Kidney (tissue), 14 donors: Measurements from ENCODE around the gene CRACDL. TPM values are rescaled to one million over a fixed set of nuclear protein-coding genes. Genes with fewer than 3 reads are reported as not detected.
"Not testable (repeated sequence)": the region's sequence is repeated elsewhere in the genome, so short reads cannot be mapped to it uniquely, and the experiment has no call there.

Experiments
- DNase-seq, 5 donors: peaks; one replicate each; pipeline ENCODE4 v3.0.0-alpha.2; 2013 to 2020
- FAIRE-seq: peaks from 2 replicates; lab custom pipeline; 2012; peaks lifted over from hg19 to GRCh38; lab: Jason Lieb, UNC
- H3K27ac ChIP-seq, 2 donors: one replicate each; pipeline ENCODE4 v1.7.0; 2013; ENCODE audit warnings: low read depth in 2 of 2, low read length in 2 of 2, inconsistent platforms in 1 of 2
- H3K27me3 ChIP-seq: one replicate; pipeline ENCODE4 v1.7.1; 2013; ENCODE audit warnings: low read length, inconsistent platforms; ENCODE audit not compliant: control insufficient read depth, insufficient read depth
- H3K36me3 ChIP-seq, 3 donors: one replicate each; pipeline versions ENCODE4 v1.7.0 to v1.7.1; 2013; ENCODE audit warnings: low read length in 3 of 3, control low read depth in 1 of 3, inconsistent platforms in 1 of 3; ENCODE audit not compliant: insufficient read depth in 3 of 3, control insufficient read depth in 2 of 3
- H3K4me1 ChIP-seq, 3 donors: one replicate each; pipeline versions ENCODE4 v1.7.0 to v1.7.1; 2013; ENCODE audit warnings: low read length in 3 of 3, inconsistent platforms in 1 of 3, low read depth in 1 of 3; ENCODE audit not compliant: control insufficient read depth in 2 of 3, insufficient read depth in 2 of 3
- H3K4me3 ChIP-seq, 3 donors: one replicate each; pipeline versions ENCODE4 v1.7.0 to v1.8.1; 2013; ENCODE audit warnings: low read length in 3 of 3, control low read depth in 1 of 3, inconsistent platforms in 1 of 3
- H3K9ac ChIP-seq, 3 donors: one replicate each; pipeline versions ENCODE4 v1.7.0 to v1.7.1; 2013; ENCODE audit warnings: low read length in 3 of 3, control low read depth in 1 of 3, inconsistent platforms in 1 of 3
- H3K9me3 ChIP-seq, 3 donors: one replicate each; pipeline versions ENCODE4 v1.7.0 to v1.7.1; 2013; ENCODE audit warnings: low read length in 3 of 3, control low read depth in 1 of 3, inconsistent platforms in 1 of 3; ENCODE audit not compliant: control insufficient read depth in 2 of 3, insufficient read depth in 1 of 3
- intact Hi-C: fragments of 100-400 bp; cut with DNase I; formaldehyde crosslinking; loops from one replicate; pipeline ENCODE4 v1.11.1; 2022
- polyA plus RNA-seq: library from polyadenylated mRNA; stranded (reverse); fragments of 350-450 nt; fragmentation: Illumina TruSeq; extraction: RNeasy Lipid Tissue Mini Kit (QIAGEN cat#74804); gene quantifications from one replicate; pipeline ENCODE4 v1.2.3, GENCODE V29; 2014; ENCODE audit warnings: low read depth, low replicate concordance; ENCODE audit not compliant: insufficient read depth
- total RNA-seq: library from RNA; stranded (reverse); fragmentation: NEBNext Ultra II Directional; extraction: Animal tissue kit (Norgen Biotek cat#: 25700); gene quantifications from one replicate; pipeline ENCODE4 v1.2.1, GENCODE V29; 2021
- TF ChIP-seq, protein P1 (sequence below): IDR thresholded peaks from 3 replicates; pipeline ENCODE4 v1.5.1; 2012; ENCODE audit warnings: mild to moderate bottlenecking, moderate library complexity, borderline replicate concordance; ENCODE audit not compliant: insufficient read depth; ENCODE audit errors: extremely low read depth
- donor health status: control.
- donor health status: control.
- donor health status: control.
- donor health status: control.
- donor health status: control.
- donor health status: DM: yes; HTN: yes; CAD: no.
- donor health status: Normal renal cell carcinoma (clear cell type).

CRACDL gene
- total and polyA plus RNA-seq, 2 donors from 2014 or later, result 4.3 to 14.8 TPM

DNA sequence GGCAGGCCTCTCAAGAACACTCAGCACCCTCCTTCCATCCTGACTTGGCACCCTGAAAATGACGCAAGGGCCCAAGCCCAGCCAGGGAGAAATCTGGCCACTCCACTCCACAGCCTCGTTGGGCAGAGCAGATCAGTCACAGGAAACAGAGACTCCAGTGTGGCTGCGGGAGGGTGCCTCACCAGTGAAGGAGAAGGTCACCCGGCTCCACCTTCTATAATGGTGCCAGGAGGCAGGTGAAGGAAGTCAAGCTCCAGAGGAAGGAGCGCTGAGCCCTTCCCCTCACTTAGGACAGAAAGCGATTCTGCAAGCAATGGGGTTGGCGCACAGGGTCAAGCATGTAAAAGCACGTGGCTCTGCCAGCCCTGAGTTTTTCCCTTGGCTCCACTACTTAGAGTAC, 35.3 kb downstream of the CRACDL start:
- intact Hi-C loops, result no loop called here
- no peaks in the 10 kb centered on the region for H3K27me3 ChIP-seq
- TF ChIP-seq, protein P1, sequence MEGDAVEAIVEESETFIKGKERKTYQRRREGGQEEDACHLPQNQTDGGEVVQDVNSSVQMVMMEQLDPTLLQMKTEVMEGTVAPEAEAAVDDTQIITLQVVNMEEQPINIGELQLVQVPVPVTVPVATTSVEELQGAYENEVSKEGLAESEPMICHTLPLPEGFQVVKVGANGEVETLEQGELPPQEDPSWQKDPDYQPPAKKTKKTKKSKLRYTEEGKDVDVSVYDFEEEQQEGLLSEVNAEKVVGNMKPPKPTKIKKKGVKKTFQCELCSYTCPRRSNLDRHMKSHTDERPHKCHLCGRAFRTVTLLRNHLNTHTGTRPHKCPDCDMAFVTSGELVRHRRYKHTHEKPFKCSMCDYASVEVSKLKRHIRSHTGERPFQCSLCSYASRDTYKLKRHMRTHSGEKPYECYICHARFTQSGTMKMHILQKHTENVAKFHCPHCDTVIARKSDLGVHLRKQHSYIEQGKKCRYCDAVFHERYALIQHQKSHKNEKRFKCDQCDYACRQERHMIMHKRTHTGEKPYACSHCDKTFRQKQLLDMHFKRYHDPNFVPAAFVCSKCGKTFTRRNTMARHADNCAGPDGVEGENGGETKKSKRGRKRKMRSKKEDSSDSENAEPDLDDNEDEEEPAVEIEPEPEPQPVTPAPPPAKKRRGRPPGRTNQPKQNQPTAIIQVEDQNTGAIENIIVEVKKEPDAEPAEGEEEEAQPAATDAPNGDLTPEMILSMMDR, result no peak
- no peaks in the 10 kb centered on the region for H3K36me3 ChIP-seq
- no peak overlapping the region for H3K9ac ChIP-seq
- no peaks in the 10 kb centered on the region for H3K4me1 ChIP-seq
- no peak for FAIRE-seq
- no peak overlapping the region for H3K27ac ChIP-seq
- peak in 1 of 5 donors; percentile 30 for DNase-seq
- no peak overlapping the region for H3K4me3 ChIP-seq
- H3K9me3 ChIP-seq, result no peaks in the 10 kb centered on the region

DNA sequence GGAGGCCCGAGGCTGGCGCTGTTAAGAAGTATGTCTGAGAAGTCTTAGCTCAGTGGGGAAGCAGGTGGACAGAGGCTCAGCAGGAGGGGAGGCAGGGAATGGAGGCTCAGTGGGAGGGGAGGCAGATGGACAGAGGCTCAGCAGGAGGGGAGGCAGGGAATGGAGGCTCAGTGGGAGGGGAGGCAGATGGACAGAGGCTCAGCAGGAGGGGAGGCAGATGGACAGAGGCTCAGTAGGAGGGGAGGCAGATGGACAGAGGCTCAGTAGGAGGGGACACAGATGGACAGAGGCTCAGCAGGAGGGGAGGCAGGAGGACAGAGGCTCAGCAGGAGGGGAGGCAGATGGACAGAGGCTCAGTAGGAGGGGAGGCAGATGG, 36.3 kb downstream of the CRACDL start:
- H3K4me3 ChIP-seq, intact Hi-C loops, H3K36me3 ChIP-seq, H3K4me1 ChIP-seq, FAIRE-seq, H3K27ac ChIP-seq, H3K27me3 ChIP-seq, H3K9me3 ChIP-seq, H3K9ac ChIP-seq: not testable (repeated sequence)
- DNase-seq, result peak in 1 of 5 donors; percentile 18

DNA sequence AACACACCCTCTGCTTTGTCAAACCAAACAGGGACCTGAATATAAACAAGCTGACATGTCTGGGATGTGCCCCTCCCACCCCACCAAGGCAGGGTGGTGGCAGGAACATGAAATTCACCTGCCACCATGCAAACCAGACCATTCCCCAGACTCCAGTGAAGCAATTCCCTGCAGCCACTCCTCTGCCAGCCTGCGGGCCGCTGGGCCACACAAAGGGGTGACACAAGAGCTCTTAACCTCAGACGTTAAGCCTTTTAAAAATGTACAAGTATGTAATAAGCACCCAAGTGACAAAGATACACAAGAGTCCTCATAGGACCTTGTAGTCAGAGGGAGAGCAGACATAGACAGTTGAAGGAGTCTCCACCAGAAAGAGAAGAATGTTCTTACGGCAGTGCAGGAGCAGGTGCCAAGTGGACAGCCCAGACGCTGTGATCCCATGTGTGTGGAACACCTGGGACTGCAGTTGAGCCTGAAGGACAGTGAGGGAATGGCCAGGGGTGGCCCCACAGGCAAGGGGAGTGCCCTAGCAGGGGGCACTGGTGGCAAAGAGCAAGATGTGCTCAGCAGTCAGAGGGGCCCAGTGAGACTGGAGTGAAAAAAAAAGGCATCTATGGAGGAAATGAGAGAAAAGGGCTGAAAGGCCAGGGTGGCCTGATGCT, 36.9 kb downstream of the CRACDL start:
- no peak overlapping the region for H3K27ac ChIP-seq
- TF ChIP-seq, protein P1, result no peak

DNA sequence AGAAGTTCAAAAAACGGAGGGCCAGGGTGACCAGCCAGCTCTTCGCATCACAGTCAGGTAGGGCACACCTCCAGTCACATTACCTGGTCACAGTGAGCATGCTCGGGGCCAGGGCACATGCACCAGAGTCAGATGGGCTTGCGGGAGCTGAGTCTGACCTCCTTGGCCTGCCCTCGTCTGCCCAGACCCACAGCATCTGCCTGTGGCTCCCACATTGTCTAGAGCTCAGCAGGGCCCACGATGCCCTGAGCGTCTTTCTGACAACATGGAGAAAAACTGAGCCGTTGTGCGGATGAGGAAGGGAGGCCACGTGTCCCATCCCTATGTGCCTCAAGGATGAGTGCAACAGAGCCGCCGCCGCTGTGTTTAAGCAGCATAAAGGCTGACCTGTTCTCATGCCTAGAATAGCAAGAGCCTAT, 37.6 kb downstream of the CRACDL start:
- DNase-seq, result peak in 1 of 5 donors; percentile 39
- Histone ChIP-seq H3K27ac (no peak overlapping the region), H3K36me3 (no peaks in the 10 kb centered on the region), H3K9me3 (no peaks in the 10 kb centered on the region), H3K9ac (no peak overlapping the region), H3K4me1 (no peaks in the 10 kb centered on the region), H3K27me3 (no peaks in the 10 kb centered on the region), H3K4me3 (no peak overlapping the region)
- TF ChIP-seq, protein P1, result no peak
- intact Hi-C loops, result no loop called here
- no peak for FAIRE-seq

More for the DNA sequence above, 36.9 kb downstream of the CRACDL start:
- FAIRE-seq (no peak), DNase-seq (peak in 1 of 5 donors; percentile 23)
- Histone ChIP-seq H3K9ac (no peak overlapping the region), H3K9me3 (no peaks in the 10 kb centered on the region), H3K4me1 (no peaks in the 10 kb centered on the region), H3K27me3 (no peaks in the 10 kb centered on the region), H3K4me3 (no peak overlapping the region), H3K36me3 (no peaks in the 10 kb centered on the region)
- intact Hi-C loops, result no loop called here
